HG02623 (cell line): ENCODE measurements around the gene ISCU.
"Not testable (repeated sequence)": the region's sequence is repeated elsewhere in the genome, so short reads cannot be mapped to it uniquely, and the experiment has no call there.

Experiments used
- ATAC-seq: cut with Tn5 transposase; IDR thresholded peaks from one replicate; pipeline ENCODE4 v1.9.1; 2021; ENCODE audit warnings: moderate library complexity; ENCODE audit not compliant: unreplicated experiment

ISCU gene

DNA sequence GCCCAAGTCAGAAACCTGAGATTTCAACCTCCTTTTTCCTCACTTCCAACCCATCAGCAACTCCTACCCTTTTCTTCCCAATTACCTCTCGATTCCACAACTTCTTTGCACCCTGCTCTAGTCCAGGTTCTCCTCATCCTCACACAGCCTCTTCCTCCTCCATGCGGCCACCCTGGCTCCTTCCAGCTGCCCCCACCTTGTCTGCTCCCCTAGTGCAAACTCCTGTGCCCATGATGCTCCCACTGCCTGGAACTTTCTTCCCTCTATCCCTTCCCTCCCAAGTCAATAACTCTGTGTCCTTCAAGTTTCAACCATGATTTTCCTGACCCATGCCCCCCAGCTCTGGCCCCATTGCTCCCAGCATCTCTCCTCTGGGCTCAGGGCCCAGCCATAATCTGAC, 54.0 kb downstream of the ISCU start:
- no peak for ATAC-seq

GRCh38 chr12:108616941-108617858, 54.8 kb downstream of the ISCU start:
- peak; percentile 76 for ATAC-seq

- ATAC-seq: peak; percentile 29
These were observed 55.9 kb downstream of the ISCU start for GRCh38 chr12:108618079-108618952.

- ATAC-seq: not testable (repeated sequence)
These were observed 56.5 kb downstream of the ISCU start for GRCh38 chr12:108618953-108619274.
